GM19468 (cell line): Measurements from ENCODE around the gene RPL5.

ENCODE experiments used
- ATAC-seq: cut with Tn5 transposase; IDR thresholded peaks from one replicate; pipeline ENCODE4 v1.9.1; 2021; ENCODE audit warnings: mild to moderate bottlenecking, moderate library complexity, moderate number of reproducible peaks; ENCODE audit not compliant: unreplicated experiment; ENCODE audit errors: extremely low read depth

The RPL5 gene

DNA sequence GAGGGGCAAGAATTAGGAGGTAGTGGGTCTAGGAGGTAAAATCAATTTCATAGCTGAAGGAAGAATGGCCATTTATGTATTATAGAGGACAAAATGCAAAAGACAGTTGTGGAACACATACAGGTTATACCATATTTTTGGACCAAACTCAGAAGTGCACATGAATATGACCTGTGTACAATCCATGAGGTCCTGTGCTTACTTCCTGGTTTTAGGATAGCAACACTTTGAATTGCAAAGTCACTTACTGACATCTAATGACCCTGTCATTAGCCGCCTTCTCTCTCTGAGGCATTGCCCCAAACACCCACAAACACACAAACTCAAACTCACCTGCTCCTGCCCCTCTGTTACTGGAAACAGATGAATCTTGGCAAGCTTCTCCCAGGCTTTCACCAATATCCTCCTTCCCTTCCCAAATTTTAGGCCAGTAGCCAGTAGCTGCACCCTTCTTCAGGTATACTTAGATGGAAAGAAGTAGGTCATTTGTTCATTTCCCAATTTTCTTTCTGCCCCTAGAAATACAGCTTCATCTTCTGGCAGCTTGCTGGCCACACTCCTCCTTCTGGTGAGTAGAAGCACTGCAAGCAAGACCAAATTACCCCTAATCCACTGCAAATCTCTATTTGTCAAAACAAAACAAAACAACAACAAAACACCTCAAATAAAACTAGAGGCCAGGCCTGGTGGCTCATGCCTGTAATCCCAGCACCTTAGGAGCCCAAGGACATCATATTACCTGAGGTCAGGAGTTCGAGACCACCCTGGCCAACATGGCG lies 13.7 kb upstream of the RPL5 start:
- ATAC-seq = no peak

DNA sequence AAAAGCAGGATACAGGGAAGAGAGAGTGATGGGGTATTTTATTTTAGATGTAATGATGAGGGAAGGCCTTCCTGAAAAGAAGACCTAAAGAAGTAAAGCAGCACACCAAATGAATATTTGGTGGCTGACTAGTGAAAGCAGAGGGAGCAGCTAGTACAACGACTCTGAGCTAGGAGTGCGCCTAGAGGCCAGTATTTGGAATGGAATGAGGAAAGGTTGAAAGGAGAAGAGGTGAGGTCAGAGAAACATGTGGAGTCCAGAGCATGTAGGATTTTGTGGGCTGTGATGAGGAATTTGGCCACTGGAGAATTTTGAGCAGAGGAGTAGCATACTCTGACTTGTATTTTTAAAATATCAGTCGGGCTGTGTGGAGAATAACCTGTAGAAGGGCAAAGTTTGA lies 11.8 kb upstream of the RPL5 start:
- ATAC-seq = no peak

DNA sequence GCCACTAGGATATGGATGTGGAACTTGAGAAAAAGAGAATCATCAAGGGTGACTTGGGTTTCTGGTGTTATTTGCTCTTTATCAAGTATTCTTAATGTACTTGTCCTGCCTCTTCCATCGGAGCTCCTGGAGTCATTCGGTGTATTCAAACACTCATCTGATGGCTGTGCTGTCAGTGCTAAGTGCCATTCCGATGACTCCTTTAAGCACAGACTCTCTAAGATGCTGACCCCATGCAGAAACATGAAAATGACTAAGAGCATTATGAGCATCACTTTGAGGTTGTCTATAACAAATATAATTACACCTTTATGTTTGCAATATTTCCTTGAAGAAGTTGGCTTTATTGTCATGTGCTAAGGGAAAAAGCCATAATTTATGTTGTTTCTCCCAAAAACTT lies 11.3 kb upstream of the RPL5 start:
- no peak for ATAC-seq

DNA sequence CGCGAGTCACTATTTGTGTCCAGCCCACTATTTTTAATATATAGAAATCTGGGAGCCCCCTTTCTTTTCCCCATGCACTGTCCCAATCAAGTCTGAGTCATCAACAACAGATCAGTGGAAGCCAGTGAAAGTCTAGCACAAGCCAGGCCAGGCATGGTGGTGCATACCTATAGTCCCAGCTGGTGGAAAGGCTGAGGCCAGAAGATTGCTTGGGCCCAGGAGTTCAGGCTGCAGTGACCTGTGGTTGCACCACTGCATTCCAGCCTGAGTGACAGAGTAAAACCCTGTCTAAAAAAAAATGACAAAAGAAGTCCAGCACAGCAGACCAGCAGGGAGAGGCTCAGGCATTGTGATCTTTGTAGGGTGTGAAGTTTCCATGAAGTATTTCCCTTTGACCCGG lies 9.0 kb upstream of the RPL5 start:
- ATAC-seq = no peak

DNA sequence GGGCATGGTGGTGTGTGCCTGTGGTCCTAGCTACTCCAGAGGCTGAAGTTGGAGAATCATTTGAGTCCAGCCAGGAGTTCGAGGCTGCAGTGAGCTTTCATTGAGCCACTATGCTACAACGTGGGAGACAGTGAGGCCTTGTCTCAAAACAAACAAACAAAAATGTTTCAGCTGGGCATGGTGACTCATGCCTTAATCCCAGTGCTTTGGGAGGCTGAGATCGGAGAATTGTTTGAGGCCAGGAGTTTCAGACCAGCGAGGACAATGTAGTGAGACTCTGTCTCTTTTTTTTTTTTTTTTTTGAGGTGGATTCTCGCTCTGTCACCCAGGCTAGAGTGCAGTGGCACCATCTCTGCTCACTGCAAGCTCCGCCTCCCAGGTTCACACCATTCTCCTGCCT lies 5.0 kb upstream of the RPL5 start:
- no peak for ATAC-seq

DNA sequence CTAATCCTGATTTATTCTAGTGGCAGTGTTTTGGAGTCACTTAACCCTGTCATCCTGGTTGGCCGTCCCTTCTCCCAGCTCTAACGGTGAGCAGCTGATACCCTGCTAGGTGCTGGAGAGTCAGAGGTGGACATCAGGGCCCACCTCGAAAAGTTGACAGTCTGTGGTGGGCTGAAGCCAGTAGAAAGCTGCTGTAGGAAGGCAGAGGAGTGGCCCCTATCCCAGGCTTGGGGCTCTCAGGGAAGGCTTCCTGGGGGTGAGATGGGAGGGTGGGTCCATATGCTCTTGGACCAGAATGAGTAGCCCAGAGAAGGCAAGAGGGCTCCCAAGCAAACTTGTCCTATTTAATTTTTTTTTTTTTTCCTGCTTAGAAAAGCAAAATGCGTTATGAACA lies 475 bp upstream of the RPL5 start:
- ATAC-seq = no peak

DNA sequence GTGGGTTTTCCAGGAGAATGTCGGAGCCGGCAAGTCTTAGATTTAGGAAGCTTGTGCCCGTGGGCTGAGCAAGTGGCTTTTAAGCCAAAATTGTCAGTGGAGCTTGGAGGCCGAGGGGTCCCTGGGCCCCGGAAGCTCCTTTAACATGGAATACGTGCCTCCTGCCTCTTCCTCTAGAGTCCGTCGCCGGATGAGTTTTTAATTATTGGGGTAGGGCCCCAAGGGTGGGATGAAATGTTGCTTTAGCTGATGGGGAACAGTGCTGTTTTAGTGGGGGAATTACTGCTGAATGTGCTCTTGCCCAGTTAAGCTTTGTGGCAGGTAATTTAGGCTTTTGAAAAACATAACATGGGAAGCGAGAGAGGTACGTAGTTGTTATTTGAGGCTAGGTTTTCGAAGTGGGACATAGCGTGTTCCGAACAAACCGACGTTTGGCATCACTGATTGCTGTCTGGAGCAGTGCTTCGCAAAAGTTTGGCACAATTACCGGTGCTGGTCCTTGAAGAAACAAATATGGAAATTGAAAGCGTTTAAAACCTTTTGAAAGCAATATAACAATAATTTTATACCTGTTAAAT lies 786 bp downstream of the RPL5 start:
- no peak for ATAC-seq

DNA sequence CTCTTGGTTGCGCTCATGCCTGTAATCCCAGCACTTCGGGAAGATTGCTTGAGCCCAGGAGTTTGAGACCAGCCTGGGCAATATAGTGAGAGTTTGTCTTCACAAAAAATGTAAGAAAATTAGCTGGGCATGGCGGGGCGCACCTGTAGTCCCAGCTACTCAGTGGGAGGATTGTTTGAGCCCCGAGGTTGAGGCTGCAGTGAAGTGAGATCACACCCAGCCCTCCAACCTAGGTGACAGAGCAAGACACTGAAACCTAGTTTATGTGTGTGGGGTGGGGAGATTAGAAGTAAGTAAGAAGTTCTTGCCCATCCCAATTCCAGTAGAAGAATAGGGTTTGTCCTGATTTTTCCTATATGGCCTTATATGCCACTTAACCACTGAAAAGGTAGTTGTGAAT lies 2.0 kb downstream of the RPL5 start:
- no peak for ATAC-seq

DNA sequence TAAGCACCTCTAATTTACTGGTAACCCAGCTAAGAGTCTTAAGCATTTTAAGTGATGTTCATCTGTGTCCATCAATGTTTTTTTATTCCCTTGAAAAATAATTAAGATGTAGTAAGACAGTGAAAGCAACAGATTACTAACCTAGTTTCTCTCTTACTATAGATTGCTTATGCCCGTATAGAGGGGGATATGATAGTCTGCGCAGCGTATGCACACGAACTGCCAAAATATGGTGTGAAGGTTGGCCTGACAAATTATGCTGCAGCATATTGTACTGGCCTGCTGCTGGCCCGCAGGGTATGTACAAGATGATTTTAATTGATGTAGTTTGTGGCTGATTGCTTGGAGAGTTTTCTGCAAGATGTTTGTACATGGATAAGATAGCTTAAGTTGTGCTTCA lies 2.8 kb downstream of the RPL5 start:
- ATAC-seq = no peak

DNA sequence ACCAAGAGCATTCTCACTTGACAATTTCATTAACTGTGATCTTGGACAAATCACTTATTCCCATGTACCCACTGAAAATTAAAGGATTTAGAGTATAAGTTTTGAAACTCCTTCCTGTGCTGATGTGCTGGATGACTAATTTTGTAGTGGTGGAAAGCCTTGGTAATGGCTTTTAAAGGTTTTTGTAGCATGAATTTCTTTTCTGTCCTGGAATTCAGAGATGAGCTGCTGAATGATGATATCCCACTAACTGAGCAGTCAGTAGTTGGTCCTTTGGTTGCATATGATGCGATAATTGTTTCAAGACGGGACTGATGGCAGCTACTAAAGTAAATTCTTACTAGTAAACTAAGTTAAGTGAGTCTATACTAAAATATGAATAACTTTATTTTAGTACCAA lies 5.2 kb downstream of the RPL5 start:
- ATAC-seq = no peak

DNA sequence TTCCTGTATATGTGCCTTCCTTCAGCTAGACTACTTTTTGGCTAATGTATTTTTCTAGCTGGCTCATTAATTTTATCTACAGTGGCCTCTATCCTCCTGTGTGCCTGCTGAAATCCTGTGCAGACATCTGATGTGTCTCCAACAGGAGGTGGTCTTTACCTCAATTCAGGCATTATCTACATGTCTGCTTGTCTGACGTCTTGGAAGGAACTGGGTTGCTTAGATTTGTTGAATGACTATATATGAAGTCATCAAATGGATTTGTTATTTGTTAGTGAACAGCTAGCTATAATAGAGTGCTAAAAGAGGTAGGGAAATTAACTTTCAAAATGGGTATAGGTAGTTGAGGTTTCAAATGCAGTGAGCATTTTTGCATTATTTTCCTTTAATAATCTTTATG lies 6.7 kb downstream of the RPL5 start:
- ATAC-seq = no peak

DNA sequence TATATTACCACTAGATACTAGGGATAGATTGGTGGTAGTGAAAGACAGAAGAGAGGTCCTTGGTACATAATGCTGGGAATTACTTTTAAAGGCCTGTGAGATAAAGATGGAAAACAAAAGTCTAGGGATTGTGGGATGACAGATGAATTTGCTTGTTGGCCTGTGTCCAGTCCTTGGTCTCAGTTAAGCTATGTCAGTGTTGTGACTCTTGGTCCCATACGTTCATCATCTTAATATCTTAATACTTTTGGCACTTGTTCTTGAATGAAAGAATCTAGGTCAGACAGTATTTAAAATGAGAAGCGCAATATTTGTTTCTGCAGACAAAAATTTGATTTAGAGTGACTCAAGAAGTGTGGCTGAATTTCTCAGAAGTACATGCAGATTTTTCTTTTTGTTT lies 7.6 kb downstream of the RPL5 start:
- no peak for ATAC-seq

DNA sequence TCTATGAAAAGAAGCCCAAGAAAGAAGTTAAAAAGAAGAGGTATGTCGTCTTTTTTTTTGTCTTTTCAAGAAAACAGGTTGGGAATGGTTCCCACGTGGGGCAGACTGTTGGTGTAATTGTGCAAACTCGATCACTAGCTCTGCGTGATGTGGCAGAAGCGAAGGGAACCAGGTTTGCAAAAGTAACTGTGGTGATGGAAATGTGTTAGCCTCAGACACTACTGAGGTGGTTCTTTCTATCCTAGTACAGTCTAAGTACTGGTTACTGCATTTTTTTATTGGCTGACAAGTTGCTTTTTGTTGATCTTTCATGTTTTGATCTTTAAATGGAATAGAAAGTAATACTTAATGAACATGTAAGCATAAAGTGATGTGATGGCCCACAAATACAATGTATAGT lies 8.8 kb downstream of the RPL5 start:
- ATAC-seq = no peak

DNA sequence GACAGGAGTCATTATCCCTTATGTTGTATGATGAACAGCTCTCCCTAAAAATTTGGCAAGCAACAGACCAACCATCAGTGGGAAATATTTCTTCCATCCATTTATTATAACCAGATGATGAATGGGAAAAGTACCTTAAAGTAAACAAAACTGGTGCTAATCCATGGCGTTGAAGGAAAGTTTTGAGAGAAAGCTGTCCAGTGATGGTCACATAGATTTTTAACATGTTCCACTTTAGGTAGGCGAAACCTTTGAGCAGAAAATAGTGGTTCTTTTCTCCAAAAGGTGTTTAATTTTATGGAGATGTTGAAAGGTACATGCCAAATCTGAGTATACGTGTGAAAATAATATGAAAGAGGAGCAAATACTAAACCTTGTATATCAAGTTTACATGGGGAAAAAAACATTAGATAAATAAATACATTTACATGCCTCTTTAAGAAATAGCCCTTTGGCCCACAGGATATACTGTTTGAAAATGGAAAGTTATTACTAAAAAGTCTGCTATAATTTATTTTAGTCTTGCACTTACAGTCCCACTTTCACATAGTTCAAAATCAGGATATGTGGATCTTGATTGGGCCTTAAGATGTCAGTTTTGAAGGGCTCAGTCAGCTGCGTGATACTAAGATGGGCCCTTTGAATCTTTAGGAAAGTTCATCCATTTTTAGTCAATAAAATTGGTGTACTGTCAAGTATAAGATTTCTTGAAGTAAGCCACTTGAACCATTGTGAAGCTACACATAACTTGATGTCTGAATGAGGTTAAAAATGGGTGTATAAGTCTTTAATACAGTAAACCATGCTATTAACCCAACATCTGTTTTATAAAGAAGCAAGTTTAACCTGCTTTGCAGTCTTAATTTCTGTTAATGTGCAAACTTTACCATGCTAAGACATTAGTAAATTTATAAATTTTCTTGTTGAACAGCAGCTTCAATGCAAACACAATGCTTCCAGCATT lies 10.5 kb downstream of the RPL5 start:
- no peak for ATAC-seq

DNA sequence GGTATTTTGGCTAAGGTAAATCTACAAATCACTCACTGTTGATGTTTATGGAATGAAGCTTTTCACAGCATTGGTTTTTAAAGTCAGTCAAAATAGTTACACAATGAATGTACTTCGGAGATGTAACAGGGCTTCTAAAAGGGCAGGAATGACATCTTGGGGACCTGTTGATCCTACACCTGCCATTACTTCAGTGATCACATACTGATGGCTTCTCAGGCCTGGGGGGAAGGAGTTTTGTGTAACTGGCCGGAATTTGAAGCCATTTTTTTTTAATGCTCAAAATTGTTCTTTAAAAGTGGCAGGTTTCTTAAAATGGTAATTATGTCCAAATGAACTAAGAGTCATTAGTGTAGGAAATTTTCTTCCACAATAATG lies 11.2 kb downstream of the RPL5 start:
- no peak for ATAC-seq

DNA sequence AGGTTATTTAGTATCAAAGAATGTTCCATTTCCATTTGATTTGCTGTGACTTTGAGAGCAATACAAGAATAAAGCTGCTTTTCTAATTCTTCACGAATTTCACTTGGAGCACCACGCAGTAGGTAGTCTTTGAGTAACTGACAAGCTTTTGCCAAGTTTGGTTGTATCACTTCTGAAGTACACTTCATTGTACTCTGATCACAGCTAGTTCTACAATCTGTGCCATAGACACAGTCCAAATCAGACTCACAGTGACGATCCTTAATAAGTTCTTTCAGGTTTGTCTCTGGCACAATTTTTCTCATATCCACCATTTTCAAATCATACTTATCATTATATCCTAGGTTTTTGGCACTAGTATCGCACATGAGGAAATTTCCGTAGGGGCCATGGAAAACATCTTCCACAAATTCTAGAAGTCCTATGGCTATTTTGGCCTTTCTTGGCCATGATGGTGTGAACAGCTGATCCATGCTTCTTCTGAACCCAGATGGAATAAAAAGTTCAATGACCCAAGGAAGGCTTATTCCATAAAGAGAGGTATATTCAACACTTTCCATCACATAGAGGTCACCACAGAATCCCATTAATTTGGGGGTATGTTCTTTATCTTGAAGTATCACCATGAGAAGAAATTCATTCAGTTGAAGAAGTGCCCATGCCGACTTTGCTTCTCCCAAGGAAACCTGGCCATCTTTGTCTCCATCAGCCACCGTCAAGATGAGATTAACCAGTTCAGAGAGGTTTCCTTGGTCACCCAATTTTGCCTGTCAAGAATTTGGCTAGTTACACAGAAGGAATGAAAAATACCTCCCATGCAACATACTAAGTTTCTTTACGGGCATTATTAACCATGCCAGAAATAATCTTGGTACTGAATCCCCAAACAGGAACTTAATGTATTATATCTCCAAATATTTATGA lies 11.9 kb downstream of the RPL5 start:
- ATAC-seq = no peak

DNA sequence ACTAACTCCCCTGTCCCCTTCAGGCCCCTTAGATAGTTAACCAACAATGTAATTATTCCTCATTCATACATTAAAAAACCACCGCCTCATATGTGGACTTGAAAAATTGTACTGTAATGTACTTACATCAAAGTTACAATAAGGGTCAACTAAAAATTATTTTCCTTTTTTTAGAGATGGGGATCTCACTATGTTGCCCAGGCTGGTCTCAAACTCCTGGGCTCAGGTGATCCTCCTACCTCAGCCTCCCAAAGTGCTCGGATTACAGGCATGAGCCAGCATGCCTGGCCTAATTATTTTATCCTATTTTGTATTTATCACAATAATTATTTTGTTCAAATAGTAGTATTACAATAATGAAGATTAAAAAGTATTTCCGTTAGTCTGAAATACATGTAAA lies 12.6 kb downstream of the RPL5 start:
- no peak for ATAC-seq

DNA sequence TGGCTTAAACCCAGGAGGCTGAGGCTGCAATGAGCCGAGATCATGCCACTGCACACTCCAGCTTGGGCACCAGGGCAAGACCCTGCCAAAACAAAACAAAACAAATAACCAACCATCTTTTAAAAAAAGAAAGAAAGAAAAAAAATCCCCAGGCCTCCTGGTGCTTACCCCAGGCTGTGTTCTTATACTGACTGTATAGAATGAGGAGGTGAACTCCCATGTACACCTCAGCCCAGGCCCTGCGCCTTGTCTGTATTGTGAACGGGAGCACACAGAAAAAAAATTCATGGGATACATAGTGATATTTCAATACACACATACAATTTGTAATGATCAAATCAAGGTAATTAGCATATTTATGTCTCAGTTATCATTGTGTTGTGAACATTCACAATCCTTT lies 14.1 kb downstream of the RPL5 start:
- ATAC-seq = no peak

DNA sequence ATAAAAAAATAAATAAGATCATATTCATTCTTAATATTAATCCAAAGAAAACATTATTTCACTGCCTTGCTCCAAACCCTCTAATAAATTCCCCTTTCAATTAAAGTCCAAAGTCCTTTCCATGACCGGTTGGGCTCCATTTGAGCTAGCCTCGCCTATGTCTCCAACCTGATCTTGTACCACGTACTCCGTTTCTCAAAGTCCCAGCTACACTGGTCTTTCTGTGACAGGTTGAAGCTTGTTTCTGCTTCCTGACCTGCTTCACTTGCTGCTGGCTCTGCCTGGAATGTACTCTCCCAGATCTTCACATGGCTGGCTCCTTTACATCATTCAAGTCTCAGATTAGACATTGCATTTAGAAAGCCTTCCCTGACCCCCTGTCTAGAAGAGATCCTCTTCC lies 16.4 kb downstream of the RPL5 start:
- no peak for ATAC-seq

DNA sequence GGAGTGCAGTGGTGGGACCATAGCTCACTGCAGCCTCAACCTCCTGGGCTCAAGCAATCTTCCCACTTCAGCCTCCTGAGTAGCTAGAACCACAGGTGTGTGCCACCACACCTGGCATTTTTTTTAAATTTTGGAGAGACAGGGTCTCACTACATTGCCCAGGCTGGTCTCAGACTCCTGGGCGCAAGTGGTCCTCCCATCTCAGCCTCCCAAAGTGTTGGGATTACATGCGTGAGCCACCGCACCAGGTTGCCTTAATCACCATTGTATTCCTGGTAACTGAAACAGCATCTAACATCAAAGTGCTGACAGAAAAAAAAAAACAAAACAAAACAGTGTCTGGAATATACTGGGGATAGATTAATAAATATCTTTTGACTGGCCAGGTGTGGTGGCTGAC lies 18.2 kb downstream of the RPL5 start:
- ATAC-seq = no peak
